AG04450 (cell line): ENCODE data around the gene PPP1R1B. TPM values are rescaled to one million over a fixed set of nuclear protein-coding genes. Genes with fewer than 3 reads are reported as not detected.

Experiments
- CTCF ChIA-PET: fragments of 300-600, 350-600 bp; formaldehyde crosslinking; extraction: SDS; loops from one replicate; lab custom pipeline; 2022; ENCODE audit warnings: antibody characterized with exemption, inconsistent platforms; lab: Charles Lee
- POLR2A ChIA-PET: fragments of 350-600 bp; formaldehyde crosslinking; extraction: SDS; loops from one replicate; lab custom pipeline; 2021; ENCODE audit warnings: antibody characterized with exemption, inconsistent platforms; lab: Yijun Ruan, JAX
- DNase-seq: peaks from one replicate; pipeline ENCODE4 v3.0.0-alpha.2; 2011; ENCODE audit warnings: low read depth, low spot score
- H3K27ac ChIP-seq: one replicate; pipeline ENCODE4 v1.5.1; 2012; ENCODE audit warnings: low read depth, low read length, control low read depth
- H3K27me3 ChIP-seq: one replicate; pipeline ENCODE4 v1.6.0; 2012; ENCODE audit warnings: low read length; ENCODE audit not compliant: control insufficient read depth, insufficient read depth
- H3K4me3 ChIP-seq: 2 replicates; pipeline ENCODE4 v1.5.1; 2011; ENCODE audit warnings: mild to moderate bottlenecking, low read depth, low read length, control low read depth
- H3K9me3 ChIP-seq: 2 replicates; pipeline ENCODE4 v1.5.1; 2012; ENCODE audit warnings: low read length; ENCODE audit not compliant: control insufficient read depth, insufficient read depth
- CTCF ChIP-seq: IDR thresholded peaks from 2 replicates; pipeline ENCODE4 v1.5.1; 2011; ENCODE audit warnings: low read depth, low read length, control low read depth, inconsistent platforms
- polyA plus RNA-seq: library from polyadenylated mRNA; depleted of rRNA; stranded (reverse); fragments of >200 nt; gene quantifications from 2 replicates; pipeline ENCODE4 v1.2.3, GENCODE V29; 2011

Gene PPP1R1B
- polyA plus RNA-seq, 1 experiment = not detected

GRCh38 chr17:39622380-39623006, 4.3 kb upstream of the PPP1R1B start:
- DNase-seq = no peak
- POLR2A ChIA-PET = interaction anchor here (1.0 to 1.3 kb wide), 2 partner anchors 15 to 77 kb away, joined by 3 to 6 read pairs; partner anchors contain the start of gene ERBB2
- H3K9me3 ChIP-seq = no peaks in the 10 kb centered on the region
- H3K27ac ChIP-seq = no peak overlapping the region
- CTCF ChIA-PET = interaction anchor here (0.5 to 7.8 kb wide), 29 partner anchors 11 to 357 kb away, joined by 3 to 227 read pairs (median 7); partner anchors contain the start of genes MIEN1 and PNMT
- H3K27me3 ChIP-seq = peaks cover 44% of the 10 kb centered on the region
- no peak overlapping the region for H3K4me3 ChIP-seq
- no peak for TF ChIP-seq CTCF

- no peak for DNase-seq
- peak; percentile 92 for TF ChIP-seq CTCF
- no peaks in the 10 kb centered on the region for H3K9me3 ChIP-seq
- H3K27me3 ChIP-seq = peaks cover 53% of the 10 kb centered on the region
- H3K27ac ChIP-seq = no peak overlapping the region
- ChIA-PET CTCF (interaction anchor here (0.6 to 7.8 kb wide), 35 partner anchors 8 to 417 kb away, joined by 3 to 227 read pairs (median 4); partner anchors contain the start of genes PGAP3, PNMT, PSMD3 and STARD3), POLR2A (no interaction called here)
- H3K4me3 ChIP-seq = no peak overlapping the region
Measured at GRCh38 chr17:39623356-39623950, 3.3 kb upstream of the PPP1R1B start.

- no peaks in the 10 kb centered on the region for H3K9me3 ChIP-seq
- POLR2A ChIA-PET = no interaction called here
- peaks cover 57% of the 10 kb centered on the region for H3K27me3 ChIP-seq
- CTCF ChIA-PET = interaction anchor here (1.6 to 7.8 kb wide), 5 partner anchors 9 to 96 kb away, joined by 8 to 227 read pairs (median 92); partner anchors contain the start of gene PNMT
- no peak for TF ChIP-seq CTCF
- no peak overlapping the region for H3K27ac ChIP-seq
- no peak for DNase-seq
- H3K4me3 ChIP-seq = no peak overlapping the region
Measured at GRCh38 chr17:39624313-39624712, 2.4 kb upstream of the PPP1R1B start.

GRCh38 chr17:39625198-39625785, 1.5 kb upstream of the PPP1R1B start:
- ChIA-PET CTCF (interaction anchor here (4.8 to 7.8 kb wide), 4 partner anchors 8 to 76 kb away, joined by 62 to 227 read pairs (median 103); partner anchors contain the start of gene PNMT), POLR2A (interaction anchor here (0.6 kb wide), 1 partner anchor 24 kb away, joined by 3 read pairs; no protein-coding TSS in a partner anchor)
- no peak overlapping the region for H3K27ac ChIP-seq
- no peak overlapping the region for H3K4me3 ChIP-seq
- DNase-seq = no peak
- TF ChIP-seq CTCF = no peak
- H3K27me3 ChIP-seq = peaks cover 63% of the 10 kb centered on the region
- no peaks in the 10 kb centered on the region for H3K9me3 ChIP-seq
